ENCODE data around the gene IGSF11.

The IGSF11 gene

DNA sequence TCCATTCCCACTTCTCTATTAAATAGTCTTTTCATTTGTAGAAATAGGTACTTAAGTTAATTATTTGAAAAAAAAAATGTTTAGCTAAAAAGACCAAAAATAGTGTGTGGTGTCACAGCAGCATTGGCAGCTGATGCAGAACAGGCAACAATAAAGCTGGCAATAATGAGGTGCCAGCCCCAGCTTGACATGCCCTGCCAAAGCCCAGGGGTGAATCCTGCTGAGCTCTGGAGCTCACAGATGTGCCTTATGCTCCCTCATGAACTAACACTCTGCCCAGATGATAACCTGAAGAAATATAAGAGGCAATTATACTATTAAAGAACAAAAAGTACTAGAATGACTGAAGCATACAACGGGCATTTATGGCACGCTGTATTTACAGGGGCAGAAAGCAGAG is 63.8 kb downstream of the IGSF11 start:
- TF ChIP-seq, protein P1, sequence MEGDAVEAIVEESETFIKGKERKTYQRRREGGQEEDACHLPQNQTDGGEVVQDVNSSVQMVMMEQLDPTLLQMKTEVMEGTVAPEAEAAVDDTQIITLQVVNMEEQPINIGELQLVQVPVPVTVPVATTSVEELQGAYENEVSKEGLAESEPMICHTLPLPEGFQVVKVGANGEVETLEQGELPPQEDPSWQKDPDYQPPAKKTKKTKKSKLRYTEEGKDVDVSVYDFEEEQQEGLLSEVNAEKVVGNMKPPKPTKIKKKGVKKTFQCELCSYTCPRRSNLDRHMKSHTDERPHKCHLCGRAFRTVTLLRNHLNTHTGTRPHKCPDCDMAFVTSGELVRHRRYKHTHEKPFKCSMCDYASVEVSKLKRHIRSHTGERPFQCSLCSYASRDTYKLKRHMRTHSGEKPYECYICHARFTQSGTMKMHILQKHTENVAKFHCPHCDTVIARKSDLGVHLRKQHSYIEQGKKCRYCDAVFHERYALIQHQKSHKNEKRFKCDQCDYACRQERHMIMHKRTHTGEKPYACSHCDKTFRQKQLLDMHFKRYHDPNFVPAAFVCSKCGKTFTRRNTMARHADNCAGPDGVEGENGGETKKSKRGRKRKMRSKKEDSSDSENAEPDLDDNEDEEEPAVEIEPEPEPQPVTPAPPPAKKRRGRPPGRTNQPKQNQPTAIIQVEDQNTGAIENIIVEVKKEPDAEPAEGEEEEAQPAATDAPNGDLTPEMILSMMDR (conservative IDR thresholded peaks at IDR 0.05; ENCODE audit: low read depth, low read length) = no peak
- no peak overlapping the region for H3K4me3 ChIP-seq (ENCODE audit: low read length)
- no peak for DNase-seq (ENCODE audit: low read depth)

GRCh38 chr3:118968640-118969039 is 66.0 kb downstream of the IGSF11 start:
- TF ChIP-seq, protein P1 (conservative IDR thresholded peaks at IDR 0.05; ENCODE audit: low read depth, low read length) = no peak

GRCh38 chr3:118968111-118968510 is 66.5 kb downstream of the IGSF11 start:
- TF ChIP-seq, protein P1 (conservative IDR thresholded peaks at IDR 0.05; ENCODE audit: low read depth, low read length) = no peak
- H3K4me3 ChIP-seq (ENCODE audit: low read length) = no peak overlapping the region
- DNase-seq (ENCODE audit: low read depth) = no peak

More at GRCh38 chr3:118968640-118969039, 66.0 kb downstream of the IGSF11 start:
- no peak overlapping the region for H3K4me3 ChIP-seq (ENCODE audit: low read length)
- DNase-seq (ENCODE audit: low read depth) = no peak

- no peak for DNase-seq (ENCODE audit: low read depth)
- no peak overlapping the region for H3K4me3 ChIP-seq (ENCODE audit: low read length)
- TF ChIP-seq, protein P1 (conservative IDR thresholded peaks at IDR 0.05; ENCODE audit: low read depth, low read length) = no peak
Observed at GRCh38 chr3:118966700-118967099, 67.9 kb downstream of the IGSF11 start.

GRCh38 chr3:118963711-118964110 is 70.9 kb downstream of the IGSF11 start:
- DNase-seq (ENCODE audit: low read depth) = no peak
- no peak overlapping the region for H3K4me3 ChIP-seq (ENCODE audit: low read length)

GRCh38 chr3:118960876-118961450 is 73.7 kb downstream of the IGSF11 start:
- TF ChIP-seq, protein P1 (conservative IDR thresholded peaks at IDR 0.05; ENCODE audit: low read depth, low read length) = no peak
- DNase-seq (ENCODE audit: low read depth) = no peak
- no peak overlapping the region for H3K4me3 ChIP-seq (ENCODE audit: low read length)

More at GRCh38 chr3:118963711-118964110, 70.9 kb downstream of the IGSF11 start:
- TF ChIP-seq, protein P1 (conservative IDR thresholded peaks at IDR 0.05; ENCODE audit: low read depth, low read length) = no peak

- TF ChIP-seq, protein P1 (conservative IDR thresholded peaks at IDR 0.05; ENCODE audit: low read depth, low read length) = no peak
- no peak for DNase-seq (ENCODE audit: low read depth)
- no peak overlapping the region for H3K4me3 ChIP-seq (ENCODE audit: low read length)
Observed at GRCh38 chr3:118955914-118956556, 78.6 kb downstream of the IGSF11 start.

All from retinal pigment epithelial cell (primary cell).